IgD-negative memory B cell (primary cell): ENCODE measurements around the gene VASH2. TPM values are rescaled to one million over a fixed set of nuclear protein-coding genes. Genes with fewer than 3 reads are reported as not detected.
"Not testable (repeated sequence)": the region's sequence is repeated elsewhere in the genome, so short reads cannot be mapped to it uniquely, and the experiment has no call there.

ENCODE experiments used
- H3K27ac Mint-ChIP-seq, 3 donors: one replicate each; pipeline ENCODE4 v1.8.0; 2020 to 2022; ENCODE audit warnings: mild to moderate bottlenecking in 3 of 3, mixed read lengths in 3 of 3, moderate library complexity in 1 of 3
- H3K27me3 Mint-ChIP-seq: one replicate; pipeline ENCODE4 v1.8.0; 2021; ENCODE audit warnings: mixed read lengths
- H3K36me3 Mint-ChIP-seq: one replicate; pipeline ENCODE4 v1.8.0; 2020; ENCODE audit warnings: mild to moderate bottlenecking, mixed read lengths
- H3K4me1 Mint-ChIP-seq, 3 donors: one replicate each; pipeline ENCODE4 v1.8.0; 2020 to 2022; ENCODE audit warnings: mixed read lengths in 3 of 3, mild to moderate bottlenecking in 1 of 3
- H3K4me3 Mint-ChIP-seq, 4 donors: one replicate each; pipeline ENCODE4 v1.8.0; 2020 to 2022; ENCODE audit warnings: mild to moderate bottlenecking in 4 of 4, mixed read lengths in 4 of 4, moderate library complexity in 3 of 4
- H3K9me3 Mint-ChIP-seq, 3 donors: one replicate each; pipeline ENCODE4 v1.8.0; 2020 to 2021; ENCODE audit warnings: mixed read lengths in 3 of 3, mild to moderate bottlenecking in 1 of 3
- polyA plus RNA-seq: library from polyadenylated mRNA; unstranded; fragments of 300-500 nt; fragmentation: Illumina TruSeq; gene quantifications from one replicate; pipeline ENCODE4 v1.2.3, GENCODE V29; 2021

The VASH2 gene
- polyA plus RNA-seq: not detected

- H3K9me3 Mint-ChIP-seq: peaks cover 0 to 3% (median 0%) of the 10 kb centered on the region in 3 donors
- H3K27ac Mint-ChIP-seq: peak within 1 kb of the TSS in 2 of 3 donors; percentile 9 to 93
- peaks cover 17% of the 10 kb centered on the region for H3K27me3 Mint-ChIP-seq
- peak within 1 kb of the TSS; percentile 88 to 96 (median 91) for H3K4me3 Mint-ChIP-seq
- peaks cover 10 to 26% (median 18%) of the 10 kb centered on the region in 3 donors for H3K4me1 Mint-ChIP-seq
- no peaks in the 10 kb centered on the region for H3K36me3 Mint-ChIP-seq
Observed at GRCh38 chr1:212950243-212951125, at the start of gene VASH2. Gene VASH2, plus strand, starts transcription at chr1:212950541. Its CDS starts 1,002 bp downstream, at chr1:212951543.

GRCh38 chr1:212901290-212901689, 49.1 kb upstream of the VASH2 start:
- H3K9me3 Mint-ChIP-seq: peaks cover 5 to 28% (median 16%) of the 10 kb centered on the region in 3 donors
- peaks cover 8% of the 10 kb centered on the region for H3K36me3 Mint-ChIP-seq
- H3K27me3 Mint-ChIP-seq: no peaks in the 10 kb centered on the region
- no peaks in the 10 kb centered on the region for H3K4me1 Mint-ChIP-seq
- H3K4me3 Mint-ChIP-seq: no peak overlapping the region
- no peak overlapping the region for H3K27ac Mint-ChIP-seq

- Mint-ChIP-seq H3K27ac (no peak overlapping the region), H3K4me1 (no peaks in the 10 kb centered on the region)
Observed at GRCh38 chr1:212902054-212902453, 48.3 kb upstream of the VASH2 start.

GRCh38 chr1:212903664-212904063, 46.7 kb upstream of the VASH2 start:
- Mint-ChIP-seq H3K27ac (no peak overlapping the region), H3K9me3 (peaks cover 5 to 24% (median 17%) of the 10 kb centered on the region in 3 donors), H3K4me3 (no peak overlapping the region), H3K4me1 (no peaks in the 10 kb centered on the region), H3K27me3 (no peaks in the 10 kb centered on the region), H3K36me3 (no peaks in the 10 kb centered on the region)

More at GRCh38 chr1:212902054-212902453, 48.3 kb upstream of the VASH2 start:
- H3K9me3 Mint-ChIP-seq: peaks cover 5 to 28% (median 16%) of the 10 kb centered on the region in 3 donors
- peaks cover 7% of the 10 kb centered on the region for H3K36me3 Mint-ChIP-seq
- H3K27me3 Mint-ChIP-seq: no peaks in the 10 kb centered on the region
- H3K4me3 Mint-ChIP-seq: no peak overlapping the region

GRCh38 chr1:212908071-212908470, 42.3 kb upstream of the VASH2 start:
- H3K36me3 Mint-ChIP-seq, H3K4me1 Mint-ChIP-seq, H3K27me3 Mint-ChIP-seq, H3K27ac Mint-ChIP-seq, H3K9me3 Mint-ChIP-seq, H3K4me3 Mint-ChIP-seq: not testable (repeated sequence)

GRCh38 chr1:212908971-212909370, 41.4 kb upstream of the VASH2 start:
- H3K4me1 Mint-ChIP-seq: no peaks in the 10 kb centered on the region
- no peaks in the 10 kb centered on the region for H3K27me3 Mint-ChIP-seq
- peaks cover 2 to 3% (median 2%) of the 10 kb centered on the region in 3 donors for H3K9me3 Mint-ChIP-seq
- no peaks in the 10 kb centered on the region for H3K36me3 Mint-ChIP-seq
- H3K27ac Mint-ChIP-seq: no peak overlapping the region
- no peak overlapping the region for H3K4me3 Mint-ChIP-seq

- H3K9me3 Mint-ChIP-seq: peaks cover 2 to 3% (median 2%) of the 10 kb centered on the region in 3 donors
- H3K36me3 Mint-ChIP-seq: no peaks in the 10 kb centered on the region
- no peaks in the 10 kb centered on the region for H3K27me3 Mint-ChIP-seq
- H3K27ac Mint-ChIP-seq: no peak overlapping the region
- H3K4me1 Mint-ChIP-seq: no peaks in the 10 kb centered on the region
- H3K4me3 Mint-ChIP-seq: no peak overlapping the region
Observed at GRCh38 chr1:212909652-212910063, 40.7 kb upstream of the VASH2 start.

GRCh38 chr1:212910213-212910612, 40.1 kb upstream of the VASH2 start:
- not testable (repeated sequence) for H3K27ac Mint-ChIP-seq, H3K27me3 Mint-ChIP-seq, H3K36me3 Mint-ChIP-seq, H3K4me1 Mint-ChIP-seq, H3K4me3 Mint-ChIP-seq, H3K9me3 Mint-ChIP-seq

- not testable (repeated sequence) for H3K4me1 Mint-ChIP-seq, H3K36me3 Mint-ChIP-seq, H3K9me3 Mint-ChIP-seq, H3K4me3 Mint-ChIP-seq, H3K27ac Mint-ChIP-seq
- peaks cover 10% of the 10 kb centered on the region for H3K27me3 Mint-ChIP-seq
Observed at GRCh38 chr1:212913638-212914037, 36.7 kb upstream of the VASH2 start.

- H3K9me3 Mint-ChIP-seq, H3K4me3 Mint-ChIP-seq, H3K4me1 Mint-ChIP-seq, H3K36me3 Mint-ChIP-seq, H3K27ac Mint-ChIP-seq: not testable (repeated sequence)
- H3K27me3 Mint-ChIP-seq: peaks cover 10% of the 10 kb centered on the region
Observed at GRCh38 chr1:212914110-212914509, 36.2 kb upstream of the VASH2 start.

GRCh38 chr1:212914789-212915188, 35.6 kb upstream of the VASH2 start:
- Mint-ChIP-seq H3K27ac (no peak overlapping the region), H3K9me3 (no peaks in the 10 kb centered on the region), H3K4me1 (no peaks in the 10 kb centered on the region), H3K36me3 (peaks cover 2% of the 10 kb centered on the region), H3K27me3 (peaks cover 10% of the 10 kb centered on the region), H3K4me3 (no peak overlapping the region)

GRCh38 chr1:212915245-212916091, 34.9 kb upstream of the VASH2 start:
- Mint-ChIP-seq H3K9me3 (no peaks in the 10 kb centered on the region), H3K4me3 (peak overlapping the region in 1 of 4 donors; percentile 24), H3K27me3 (peaks cover 10% of the 10 kb centered on the region), H3K4me1 (no peaks in the 10 kb centered on the region), H3K27ac (no peak overlapping the region), H3K36me3 (peaks cover 2% of the 10 kb centered on the region)

GRCh38 chr1:212916481-212917133, 33.7 kb upstream of the VASH2 start:
- H3K36me3 Mint-ChIP-seq: peaks cover 2% of the 10 kb centered on the region
- peaks cover 18% of the 10 kb centered on the region for H3K27me3 Mint-ChIP-seq
- H3K4me3 Mint-ChIP-seq: no peak overlapping the region
- H3K4me1 Mint-ChIP-seq: peaks cover 0 to 2% (median 1%) of the 10 kb centered on the region in 3 donors
- no peak overlapping the region for H3K27ac Mint-ChIP-seq
- no peaks in the 10 kb centered on the region for H3K9me3 Mint-ChIP-seq

GRCh38 chr1:212917134-212917485, 33.2 kb upstream of the VASH2 start:
- Mint-ChIP-seq H3K27ac (no peak overlapping the region), H3K4me3 (no peak overlapping the region), H3K9me3 (no peaks in the 10 kb centered on the region), H3K36me3 (peaks cover 2% of the 10 kb centered on the region), H3K4me1 (peaks cover 0 to 2% (median 1%) of the 10 kb centered on the region in 3 donors), H3K27me3 (peaks cover 18% of the 10 kb centered on the region)

GRCh38 chr1:212917858-212918257, 32.5 kb upstream of the VASH2 start:
- Mint-ChIP-seq H3K4me3 (no peak overlapping the region), H3K27ac (no peak overlapping the region), H3K27me3 (peaks cover 18% of the 10 kb centered on the region), H3K4me1 (peaks cover 0 to 4% (median 1%) of the 10 kb centered on the region in 3 donors), H3K9me3 (no peaks in the 10 kb centered on the region), H3K36me3 (peaks cover 2% of the 10 kb centered on the region)
